Measurements from ENCODE around the gene ADAMTS7. TPM values are rescaled to one million over a fixed set of nuclear protein-coding genes. Genes with fewer than 3 reads are reported as not detected.

The ADAMTS7 gene
- total RNA-seq, 1 donor from 2014 or later = 19.2 TPM

DNA sequence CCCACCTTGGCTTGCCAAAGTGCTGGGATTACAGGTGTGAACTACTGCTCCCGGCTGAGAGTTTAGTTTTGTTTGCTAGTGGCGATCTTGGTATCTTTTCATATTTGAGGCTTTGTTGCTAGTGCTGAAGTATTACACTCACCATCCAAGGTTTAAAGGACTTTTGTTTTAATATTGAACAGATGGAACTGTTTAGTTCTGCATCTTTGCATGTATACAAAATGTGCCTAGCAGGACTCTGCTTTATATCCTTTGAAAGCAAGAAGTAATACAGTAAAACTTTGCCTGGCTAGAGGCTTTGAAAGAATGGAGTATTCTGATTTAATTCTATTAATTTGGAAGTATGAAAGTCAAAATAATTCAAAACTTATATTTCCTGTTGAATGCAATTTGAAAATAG lies 92.4 kb downstream of the ADAMTS7 start:
- TF ChIP-seq CTCF (IDR thresholded peaks at IDR 0.05) (no peak), EZH2phosphoT487 (IDR thresholded peaks at IDR 0.05) (no peak), EZH2 (IDR thresholded peaks at IDR 0.05) (no peak)
- Mint-ChIP-seq H3K27me3 (ENCODE audit: insufficient read depth, low read depth) (peaks cover 5% of the 10 kb centered on the region), H3K4me3 (no peak overlapping the region), H3K9me3 (peaks cover 8% of the 10 kb centered on the region), H3K4me1 (no peaks in the 10 kb centered on the region), H3K27ac (no peak overlapping the region), H3K36me3 (no peaks in the 10 kb centered on the region)
- H3K79me2 ChIP-seq (ENCODE audit: low read depth) = no peaks in the 10 kb centered on the region
- no peak overlapping the region for H2AFZ ChIP-seq (replicated peaks)
- H3F3A ChIP-seq (ENCODE audit: low read depth) = no peaks in the 10 kb centered on the region
- no peak for DNase-seq (ENCODE audit: low spot score)
- H3K9me3 ChIP-seq (ENCODE audit: low read depth) = no peaks in the 10 kb centered on the region
- no peak overlapping the region for H3K27ac ChIP-seq
- H3K4me2 ChIP-seq = no peak overlapping the region
- no peaks in the 10 kb centered on the region for H3K36me3 ChIP-seq
- no peak overlapping the region for H3K9ac ChIP-seq
- H3K27me3 ChIP-seq = no peaks in the 10 kb centered on the region
- no peaks in the 10 kb centered on the region for H4K20me1 ChIP-seq (ENCODE audit: low read depth)
- no peaks in the 10 kb centered on the region for H3K4me1 ChIP-seq
- no peak overlapping the region for H3K4me3 ChIP-seq

GRCh38 chr15:78717956-78718656 lies 93.2 kb downstream of the ADAMTS7 start:
- Histone ChIP-seq H3K27ac (no peak overlapping the region), H3K9me3 (ENCODE audit: low read depth) (no peaks in the 10 kb centered on the region), H3K36me3 (no peaks in the 10 kb centered on the region), H3K4me3 (no peak overlapping the region), H3K27me3 (no peaks in the 10 kb centered on the region), H3K79me2 (ENCODE audit: low read depth) (no peaks in the 10 kb centered on the region), H3K4me2 (no peak overlapping the region), H2AFZ (replicated peaks) (no peak overlapping the region), H3K4me1 (no peaks in the 10 kb centered on the region), H3F3A (ENCODE audit: low read depth) (no peaks in the 10 kb centered on the region), H3K9ac (no peak overlapping the region), H4K20me1 (ENCODE audit: low read depth) (no peaks in the 10 kb centered on the region)
- Mint-ChIP-seq H3K36me3 (no peaks in the 10 kb centered on the region), H3K9me3 (peaks cover 9% of the 10 kb centered on the region), H3K4me3 (no peak overlapping the region), H3K4me1 (no peaks in the 10 kb centered on the region), H3K27ac (no peak overlapping the region), H3K27me3 (ENCODE audit: insufficient read depth, low read depth) (peaks cover 5% of the 10 kb centered on the region)
- TF ChIP-seq EZH2phosphoT487 (IDR thresholded peaks at IDR 0.05) = no peak
- no peak for TF ChIP-seq EZH2 (IDR thresholded peaks at IDR 0.05)
- TF ChIP-seq CTCF (IDR thresholded peaks at IDR 0.05) = no peak
- no peak for DNase-seq (ENCODE audit: low spot score)

- no peak overlapping the region for H3K4me2 ChIP-seq
- no peak for DNase-seq (ENCODE audit: low spot score)
- TF ChIP-seq EZH2 (IDR thresholded peaks at IDR 0.05) = no peak
- no peak for TF ChIP-seq EZH2phosphoT487 (IDR thresholded peaks at IDR 0.05)
- no peak for TF ChIP-seq CTCF (IDR thresholded peaks at IDR 0.05)
- no peak overlapping the region for H3K4me3 ChIP-seq
- no peaks in the 10 kb centered on the region for H3K79me2 ChIP-seq (ENCODE audit: low read depth)
- H2AFZ ChIP-seq (replicated peaks) = no peak overlapping the region
- no peak overlapping the region for H3K27ac Mint-ChIP-seq
- no peaks in the 10 kb centered on the region for H3K4me1 ChIP-seq
- no peaks in the 10 kb centered on the region for H3F3A ChIP-seq (ENCODE audit: low read depth)
- no peaks in the 10 kb centered on the region for H3K9me3 ChIP-seq (ENCODE audit: low read depth)
- no peaks in the 10 kb centered on the region for H4K20me1 ChIP-seq (ENCODE audit: low read depth)
- H3K36me3 ChIP-seq = no peaks in the 10 kb centered on the region
- H3K9ac ChIP-seq = no peak overlapping the region
- H3K27me3 Mint-ChIP-seq (ENCODE audit: insufficient read depth, low read depth) = peaks cover 2% of the 10 kb centered on the region
- H3K27ac ChIP-seq = no peak overlapping the region
- H3K4me3 Mint-ChIP-seq = no peak overlapping the region
- no peaks in the 10 kb centered on the region for H3K36me3 Mint-ChIP-seq
- H3K9me3 Mint-ChIP-seq = peaks cover 7% of the 10 kb centered on the region
- no peaks in the 10 kb centered on the region for H3K4me1 Mint-ChIP-seq
- no peaks in the 10 kb centered on the region for H3K27me3 ChIP-seq
These were observed 94.6 kb downstream of the ADAMTS7 start for GRCh38 chr15:78716651-78717050.
